HG02938 (cell line): ENCODE measurements around the gene SEMA6B.
"Not testable (repeated sequence)": the region's sequence is repeated elsewhere in the genome, so short reads cannot be mapped to it uniquely, and the experiment has no call there.

Experiments
- ATAC-seq: cut with Tn5 transposase; IDR thresholded peaks from one replicate; pipeline ENCODE4 v1.9.1; 2021; ENCODE audit warnings: mild to moderate bottlenecking, moderate library complexity; ENCODE audit not compliant: unreplicated experiment

SEMA6B gene

DNA sequence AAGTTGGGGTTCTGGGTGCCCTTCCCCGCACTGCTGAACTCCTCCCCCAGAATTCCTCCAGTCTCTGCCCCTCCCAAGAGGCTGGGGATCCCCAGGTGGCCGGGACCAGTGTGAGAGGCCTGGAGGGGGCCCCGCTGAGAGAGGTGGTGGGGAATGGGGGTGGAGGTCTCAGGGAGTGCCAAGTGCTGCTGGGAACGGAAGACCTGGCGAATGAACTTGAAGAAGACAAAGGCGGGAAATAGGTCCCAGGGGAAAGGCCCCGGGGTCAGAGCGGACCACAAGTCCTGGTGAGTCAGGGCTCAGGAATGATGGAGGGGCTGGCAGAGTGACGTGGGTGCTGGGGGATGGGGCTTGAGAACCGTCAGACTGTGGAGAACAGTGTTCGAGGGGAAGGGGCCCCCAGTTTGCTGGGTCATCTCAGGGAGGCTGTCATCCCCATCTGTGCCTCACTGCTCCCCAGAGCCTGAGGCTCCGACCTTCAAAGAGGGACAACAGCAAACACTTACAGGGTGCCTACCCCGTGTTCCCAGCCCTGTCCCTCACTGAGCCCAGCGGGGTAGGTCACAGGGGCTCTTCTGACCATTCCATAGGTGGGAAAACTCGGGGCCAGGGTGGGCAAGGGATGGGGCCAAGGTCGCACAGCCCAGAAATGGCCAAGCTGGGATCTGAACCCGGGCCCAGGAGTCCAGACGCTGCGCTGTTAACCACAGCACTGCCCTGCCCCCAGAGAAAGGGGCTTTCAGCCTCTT lies 16.0 kb upstream of the SEMA6B start:
- ATAC-seq, result no peak

DNA sequence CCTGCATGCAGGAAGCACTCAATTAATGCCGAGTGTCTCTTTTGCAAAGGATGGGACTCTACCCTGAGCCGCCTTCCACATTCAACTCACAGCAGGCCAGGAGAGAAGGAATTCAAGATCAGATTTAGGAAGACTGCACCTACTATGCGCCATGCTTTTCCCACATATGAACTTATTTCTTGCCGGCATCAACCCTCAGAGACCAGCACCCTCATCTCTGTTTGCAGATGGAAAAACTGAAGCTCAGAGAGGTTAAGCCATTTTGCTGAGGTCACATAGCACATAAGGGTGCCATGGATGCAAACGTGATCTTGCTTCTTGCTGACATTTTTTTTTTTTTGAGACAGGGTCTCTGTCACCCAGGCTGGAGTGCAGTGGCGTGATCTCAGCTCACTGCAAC lies 14.2 kb upstream of the SEMA6B start:
- no peak for ATAC-seq

DNA sequence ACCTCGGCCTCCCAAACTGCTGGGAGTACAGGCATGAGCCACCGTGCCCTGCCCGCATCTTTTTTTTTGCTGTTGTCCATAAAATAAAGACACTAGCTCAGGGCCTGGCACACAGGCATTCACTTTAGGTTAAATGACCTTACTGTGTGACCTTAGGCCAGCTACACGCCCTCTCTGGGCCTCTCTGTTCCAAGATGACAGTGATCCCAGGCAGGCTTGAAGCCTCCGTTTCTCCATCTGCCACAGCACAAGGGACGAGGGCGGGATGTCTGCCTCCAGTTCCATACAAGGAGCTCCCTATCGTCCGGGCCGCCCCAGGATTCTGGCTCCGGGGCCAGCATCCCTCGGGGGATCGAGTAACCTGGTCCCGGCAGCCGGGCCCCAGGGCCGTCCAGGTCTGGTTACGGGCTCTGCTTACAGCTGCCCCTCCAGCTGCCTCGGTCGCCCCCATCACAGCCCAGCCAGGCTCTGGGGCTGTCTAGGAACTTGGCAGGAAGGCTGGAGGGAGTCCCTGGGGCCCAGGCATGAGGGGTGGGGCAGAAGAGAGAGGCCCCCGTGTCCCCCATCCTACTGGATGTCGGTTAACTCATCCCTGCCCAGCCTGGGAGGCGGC lies 11.9 kb upstream of the SEMA6B start:
- ATAC-seq, result no peak

DNA sequence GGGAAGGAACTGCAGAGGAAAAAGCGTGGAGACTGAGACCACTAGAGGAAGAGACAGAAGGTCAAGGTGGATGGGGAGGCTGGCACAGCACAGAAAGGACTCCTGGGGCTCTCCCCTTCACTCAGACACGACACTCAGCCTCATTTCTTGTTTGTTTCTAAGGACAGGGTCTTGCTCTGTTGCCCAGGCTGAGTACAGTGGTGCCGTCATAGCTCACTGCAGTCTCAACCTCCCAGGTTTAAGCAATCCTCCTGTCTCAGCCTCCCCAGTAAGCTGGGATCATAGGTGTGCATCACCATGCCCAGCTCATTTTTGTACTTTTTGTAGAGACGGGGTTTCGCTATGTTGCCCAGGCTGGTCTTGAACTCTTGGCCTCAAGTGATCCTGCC lies 11.4 kb upstream of the SEMA6B start:
- no peak for ATAC-seq

DNA sequence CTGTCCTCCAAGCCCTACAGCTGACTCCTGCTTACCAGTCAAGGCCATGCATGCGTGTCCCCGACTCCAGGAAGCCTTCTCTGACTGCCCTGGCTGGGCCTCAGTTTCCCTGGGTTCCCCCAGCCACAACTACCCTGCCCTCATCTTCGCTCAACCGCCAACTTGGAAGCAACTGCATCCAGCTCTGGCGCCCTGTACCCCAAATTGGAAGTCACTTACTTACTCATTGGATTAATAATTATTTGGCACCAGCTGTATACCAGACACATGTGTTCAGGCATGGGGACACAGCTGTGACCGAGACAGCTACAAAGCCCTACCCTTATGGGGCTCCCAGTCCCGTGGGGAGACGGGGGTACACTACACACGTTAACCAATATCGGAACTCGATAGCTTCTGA lies 10.9 kb upstream of the SEMA6B start:
- ATAC-seq, result no peak

DNA sequence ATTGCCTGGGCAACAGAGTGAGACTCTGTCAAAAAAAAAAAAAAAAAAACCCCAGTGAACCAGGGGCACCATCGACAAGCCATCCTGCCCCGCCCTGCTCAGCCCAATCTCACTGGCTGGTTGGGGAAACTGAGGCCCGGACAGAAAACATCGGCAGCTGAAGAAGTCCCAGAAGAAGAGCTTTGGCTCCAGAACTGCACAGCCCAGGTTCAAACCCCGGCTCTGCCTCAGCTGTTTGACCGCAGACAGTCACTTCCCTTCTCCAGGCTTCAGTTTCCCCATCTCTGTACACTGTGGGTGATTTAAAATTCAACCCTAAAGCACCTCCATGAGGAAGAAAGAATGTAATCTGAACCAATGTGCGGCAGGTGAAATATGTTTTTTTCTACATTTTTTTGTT lies 9.4 kb upstream of the SEMA6B start:
- ATAC-seq, result no peak

DNA sequence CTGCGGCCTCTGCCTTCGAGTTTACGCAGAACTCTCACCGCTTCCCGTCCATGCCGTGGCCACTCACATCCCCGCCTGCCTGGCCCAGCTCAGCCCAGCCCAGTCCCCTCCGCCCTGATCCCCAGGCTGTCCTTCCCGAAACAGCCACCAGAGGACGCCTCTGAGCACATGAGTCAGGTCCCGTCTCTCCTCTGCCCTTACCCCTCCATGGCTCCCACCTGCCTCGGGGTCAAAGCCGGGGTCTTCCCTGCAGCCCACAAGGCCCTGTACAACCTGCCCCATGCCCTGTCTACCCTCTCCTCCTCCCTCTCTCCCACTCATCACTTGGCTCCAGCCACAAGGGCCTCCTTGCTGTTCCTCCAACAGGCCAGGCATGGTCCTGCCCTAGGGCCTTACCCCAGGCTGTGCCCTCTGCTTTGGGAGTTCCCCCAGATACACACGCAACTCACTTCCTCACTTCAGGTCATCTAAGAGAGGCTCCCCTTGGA lies 8.1 kb upstream of the SEMA6B start:
- ATAC-seq, result no peak

DNA sequence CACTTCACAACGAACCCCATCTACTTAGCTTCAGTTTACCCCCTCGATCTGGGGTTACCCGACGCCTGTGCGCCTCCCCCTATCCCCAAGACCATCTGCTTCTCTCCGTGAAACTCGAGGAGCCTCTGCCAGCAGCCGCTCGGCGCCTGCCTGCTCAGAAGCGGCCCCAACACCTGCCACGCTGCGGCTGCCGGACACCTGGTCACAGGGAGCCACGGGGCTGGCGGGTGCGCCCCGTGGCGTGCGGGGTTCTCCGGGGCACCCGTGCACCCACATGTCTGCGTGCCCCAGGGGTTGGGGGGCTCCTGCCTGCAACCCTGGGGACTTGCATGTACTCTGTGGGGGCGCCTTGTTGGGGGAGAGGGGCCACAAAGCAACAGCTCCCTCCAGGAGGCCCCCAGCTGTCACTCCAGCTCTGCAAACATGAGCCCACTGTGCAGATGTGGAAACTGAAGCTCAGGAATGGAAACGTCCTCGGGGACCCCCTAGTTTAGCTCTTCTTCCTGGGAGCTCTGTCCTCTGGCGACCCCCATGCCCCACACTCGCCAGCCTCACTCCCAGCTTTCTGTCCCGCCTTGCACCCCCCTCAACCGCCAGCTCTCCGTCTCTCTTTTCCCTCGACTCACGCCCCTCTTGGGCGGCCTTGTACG lies 7.0 kb upstream of the SEMA6B start:
- ATAC-seq, result no peak

DNA sequence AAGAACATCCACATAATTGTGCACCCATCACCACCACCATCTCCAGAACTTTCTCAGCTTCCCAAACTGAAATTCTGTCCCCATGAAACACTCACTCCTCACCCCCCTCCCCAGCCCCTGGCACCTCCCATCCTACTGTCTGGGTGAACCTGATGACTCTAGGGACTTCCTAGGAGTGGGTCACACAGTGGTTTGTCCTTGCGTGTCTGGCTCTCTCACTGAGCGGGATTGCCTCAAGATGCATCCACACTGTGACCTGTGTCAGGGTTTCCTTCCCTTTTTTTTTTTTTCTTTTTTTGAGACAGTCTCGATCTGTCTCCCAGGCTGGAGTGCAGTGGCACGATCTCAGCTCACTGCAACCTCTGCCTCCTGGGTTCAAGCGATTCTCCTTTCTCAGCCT lies 4.1 kb upstream of the SEMA6B start:
- not testable (repeated sequence) for ATAC-seq

DNA sequence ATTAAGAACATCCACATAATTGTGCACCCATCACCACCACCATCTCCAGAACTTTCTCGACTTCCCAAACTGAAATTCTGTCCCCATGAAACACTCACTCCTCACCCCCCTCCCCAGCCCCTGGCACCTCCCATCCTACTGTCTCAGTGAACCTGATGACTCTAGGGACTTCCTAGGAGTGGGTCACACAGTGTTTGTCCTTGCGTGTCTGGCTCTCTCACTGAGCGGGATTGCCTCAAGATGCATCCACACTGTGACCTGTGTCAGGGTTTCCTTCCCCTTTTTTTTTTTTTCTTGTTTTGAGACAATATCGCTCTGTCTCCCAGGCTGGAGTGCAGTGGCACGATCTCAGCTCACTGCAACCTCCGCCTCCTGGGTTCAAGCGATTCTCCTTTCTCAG lies 2.6 kb upstream of the SEMA6B start:
- not testable (repeated sequence) for ATAC-seq

DNA sequence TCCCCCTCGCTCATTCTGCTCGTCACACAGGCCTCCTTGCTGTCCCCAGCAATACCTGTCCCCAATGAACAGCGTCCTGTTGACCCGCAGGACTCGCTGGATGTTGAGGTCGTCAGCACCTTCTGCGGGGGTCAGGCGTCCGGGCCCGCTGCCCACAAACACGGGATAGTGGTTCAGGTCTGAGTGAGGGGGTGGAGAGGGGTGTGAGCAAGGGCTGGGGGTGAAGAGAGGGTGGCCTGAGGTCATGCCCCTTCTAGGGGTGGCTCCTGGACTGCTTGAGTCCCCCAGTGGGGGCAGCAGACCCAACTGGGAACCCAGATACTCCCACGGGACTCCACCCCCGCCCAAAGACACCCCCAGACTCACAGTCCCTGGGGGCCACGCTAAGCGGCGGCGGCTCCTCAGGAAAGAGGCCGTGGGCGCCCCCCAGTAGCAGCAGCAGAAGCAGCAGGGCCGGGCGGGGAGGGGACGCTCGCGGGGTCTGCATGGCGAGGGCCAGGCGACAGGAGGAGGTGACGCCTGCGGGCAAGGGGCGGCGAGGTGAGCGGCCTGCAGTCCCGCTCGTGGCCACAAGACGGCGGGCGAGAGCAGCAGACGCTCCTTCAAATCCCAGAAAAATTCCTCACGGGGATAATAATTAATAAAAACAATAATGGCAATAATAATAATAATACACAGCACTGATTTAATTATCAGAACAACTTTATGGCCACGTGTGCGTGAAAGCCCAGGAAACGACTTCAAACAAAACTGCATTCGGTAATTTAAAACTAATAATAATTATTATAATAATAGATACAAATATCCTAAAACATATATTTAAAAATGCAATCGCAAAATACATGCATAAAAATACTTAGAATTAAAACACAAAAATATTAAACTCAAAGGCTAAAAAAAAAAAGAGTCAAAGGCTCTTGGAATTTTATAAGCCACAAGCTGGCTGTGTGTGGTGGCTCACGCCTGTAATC lies 1.2 kb downstream of the SEMA6B start:
- no peak for ATAC-seq

DNA sequence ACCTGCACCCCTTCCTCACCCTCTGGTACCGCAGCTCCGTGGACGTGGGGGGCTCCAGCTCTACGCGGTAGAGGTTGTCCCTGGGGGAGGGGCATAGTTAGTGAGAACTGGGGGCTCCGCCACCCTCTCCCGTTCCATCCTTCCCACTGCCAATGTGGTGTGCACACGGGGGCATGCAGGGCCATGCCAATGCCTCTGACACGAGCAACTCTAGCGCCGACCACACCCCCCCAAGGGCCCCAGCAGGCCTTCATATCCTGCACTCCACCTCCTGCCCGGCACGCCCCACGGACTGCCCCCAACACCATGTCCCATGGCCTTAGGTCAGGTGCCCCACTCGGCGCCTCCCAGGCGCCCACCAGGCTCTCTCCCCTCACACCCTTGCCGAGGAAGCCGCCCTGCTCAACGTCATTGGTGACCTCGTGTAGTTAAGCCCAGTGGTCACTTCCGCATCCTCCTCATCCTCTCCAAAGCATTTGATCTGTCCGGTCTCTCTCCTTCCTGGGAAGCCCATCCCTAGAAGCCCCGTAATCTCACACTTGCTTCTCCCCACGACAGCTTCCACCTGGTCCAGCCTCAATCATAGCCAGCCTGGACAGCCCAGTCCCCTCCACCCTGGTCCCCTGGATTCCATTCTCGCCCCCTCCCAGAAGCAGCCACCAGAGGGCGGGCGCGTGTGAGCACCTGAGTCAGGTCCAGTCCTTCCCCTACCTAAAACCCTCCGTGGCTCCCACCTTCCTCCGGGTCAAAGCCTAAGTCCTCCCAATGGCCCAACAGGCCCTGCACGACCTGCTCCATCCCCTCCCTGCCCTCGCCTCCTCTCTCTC lies 2.1 kb downstream of the SEMA6B start:
- no peak for ATAC-seq

DNA sequence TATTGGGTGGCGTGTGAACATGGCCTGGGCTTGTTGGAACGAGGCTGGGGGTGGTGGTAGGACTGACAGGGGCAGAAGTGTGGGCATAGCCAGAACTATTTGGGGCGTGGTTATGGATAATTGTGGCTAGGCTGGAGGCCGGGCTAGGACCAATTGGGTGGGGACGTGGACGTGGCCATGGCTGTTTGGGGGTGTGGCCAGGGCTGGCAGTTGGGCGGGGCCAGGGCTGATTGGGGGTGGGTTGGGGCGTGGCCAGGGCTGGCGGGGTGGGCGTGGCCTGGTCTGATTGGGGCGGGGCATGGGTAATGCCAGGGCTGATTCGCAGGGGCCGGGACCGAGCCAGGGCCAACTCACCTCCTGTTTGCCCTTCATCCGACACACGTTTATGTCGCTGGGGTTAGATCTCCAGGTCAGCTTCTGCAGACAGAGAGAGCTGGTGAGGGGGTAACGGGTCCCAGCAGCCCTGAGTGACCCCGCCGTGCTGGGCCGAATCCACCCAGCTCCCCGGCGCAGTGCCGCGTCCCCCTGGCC lies 2.8 kb downstream of the SEMA6B start:
- ATAC-seq, result no peak

DNA sequence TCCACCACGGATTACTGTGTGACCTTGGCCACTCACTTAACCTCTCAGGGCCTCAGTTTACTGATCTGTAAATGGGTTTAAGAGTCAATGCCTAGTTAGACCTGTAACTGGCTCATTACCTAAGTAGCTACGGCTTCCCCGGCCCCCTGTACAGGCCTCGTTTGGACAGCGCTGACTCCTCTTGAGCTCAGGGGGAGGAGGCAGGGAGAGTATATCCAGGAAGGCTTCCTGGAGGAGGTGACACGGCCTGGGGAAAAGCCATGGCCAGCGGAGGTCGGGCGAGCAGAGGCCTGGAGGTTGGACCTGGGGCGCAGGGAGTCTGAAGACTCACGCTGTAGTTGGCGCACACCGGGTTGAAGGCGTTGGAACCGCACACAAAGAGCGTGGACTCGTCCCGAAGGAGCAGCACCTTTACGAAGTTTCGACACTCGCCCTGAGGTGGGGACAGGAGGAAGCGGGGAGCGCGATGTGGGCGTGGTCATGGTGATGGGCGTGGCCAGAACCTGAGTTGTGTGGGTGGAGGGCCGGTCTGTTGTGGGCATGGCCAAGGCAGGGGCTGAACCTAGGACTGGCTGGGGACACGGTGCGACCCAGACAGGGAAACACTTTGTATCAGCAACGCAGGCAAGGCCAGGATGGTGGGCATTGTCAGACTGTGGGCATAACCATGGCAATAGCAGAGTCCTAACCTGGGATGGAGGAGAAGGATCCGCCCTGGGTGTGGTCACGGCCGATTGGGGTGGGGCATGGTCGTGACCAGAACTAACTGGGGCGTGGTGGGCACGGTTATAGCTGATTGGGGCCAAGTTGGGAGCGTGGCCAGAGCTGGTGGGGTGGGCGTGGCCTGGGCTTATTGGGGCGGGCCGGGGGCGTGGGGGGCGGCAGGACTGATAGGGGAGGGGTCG lies 3.6 kb downstream of the SEMA6B start:
- ATAC-seq, result no peak

DNA sequence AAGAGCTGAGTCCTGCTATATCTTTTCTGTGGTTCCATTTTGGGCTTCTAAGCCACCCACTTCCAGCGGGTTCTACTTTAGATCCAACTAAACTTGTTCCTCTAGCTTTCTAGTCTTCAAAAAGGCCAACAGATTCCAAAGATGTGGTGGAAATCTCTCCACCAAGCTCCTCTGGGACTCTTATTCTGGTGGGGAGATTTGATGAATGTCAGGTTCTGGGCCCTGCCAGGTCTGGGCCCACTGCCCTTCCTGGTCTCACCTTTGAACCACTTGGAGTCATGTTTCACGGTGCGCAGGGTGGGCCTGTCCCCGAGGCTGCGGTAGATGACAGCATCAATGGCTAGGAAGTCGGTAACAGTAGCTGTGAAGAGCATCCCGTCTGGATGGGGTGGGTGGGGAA lies 4.8 kb downstream of the SEMA6B start:
- no peak for ATAC-seq

DNA sequence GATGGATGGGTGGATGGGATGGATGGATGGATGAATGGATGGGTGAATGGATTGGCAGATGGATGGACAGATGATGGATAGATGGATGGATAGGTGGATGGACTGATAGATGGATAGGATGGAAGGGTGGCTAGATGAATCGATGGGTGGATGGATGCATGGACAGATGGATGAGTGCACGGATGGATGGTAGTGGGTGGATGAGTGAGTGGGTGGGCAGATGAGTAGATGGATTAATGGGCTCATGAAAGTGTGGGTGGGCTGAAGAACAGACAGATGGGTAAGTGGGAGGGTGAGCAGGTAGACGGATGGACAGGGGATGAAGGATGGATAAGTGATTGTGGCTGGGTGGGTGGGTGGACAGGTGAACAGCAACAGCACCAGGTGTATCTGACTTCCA lies 5.7 kb downstream of the SEMA6B start:
- no peak for ATAC-seq

DNA sequence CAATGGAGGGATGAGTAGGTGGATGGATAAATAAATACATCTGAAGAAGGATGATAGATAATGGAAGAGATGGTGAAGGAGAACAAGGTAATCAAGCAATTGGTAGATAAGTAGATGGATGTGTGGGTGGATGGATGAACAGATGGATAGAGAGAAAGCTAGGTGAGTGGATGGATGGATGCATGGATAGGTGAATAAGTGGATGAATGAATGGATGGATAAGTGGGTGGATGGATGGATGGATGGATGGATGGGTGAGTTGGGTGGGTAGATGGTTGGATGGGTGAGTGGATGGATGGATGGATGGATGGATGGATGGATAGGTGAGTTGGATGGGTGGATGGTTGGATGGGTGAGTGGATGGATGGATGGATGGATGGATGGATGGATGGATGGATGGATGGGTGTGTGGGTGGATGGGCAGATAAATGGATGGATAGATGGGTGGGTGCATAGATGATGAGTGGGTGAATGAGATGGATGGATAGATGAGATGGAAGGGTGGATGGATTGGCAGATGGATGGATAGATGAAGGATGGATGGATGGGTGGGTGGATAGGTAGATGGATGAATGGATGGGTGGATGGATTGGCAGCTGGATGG lies 6.3 kb downstream of the SEMA6B start:
- ATAC-seq, result no peak

DNA sequence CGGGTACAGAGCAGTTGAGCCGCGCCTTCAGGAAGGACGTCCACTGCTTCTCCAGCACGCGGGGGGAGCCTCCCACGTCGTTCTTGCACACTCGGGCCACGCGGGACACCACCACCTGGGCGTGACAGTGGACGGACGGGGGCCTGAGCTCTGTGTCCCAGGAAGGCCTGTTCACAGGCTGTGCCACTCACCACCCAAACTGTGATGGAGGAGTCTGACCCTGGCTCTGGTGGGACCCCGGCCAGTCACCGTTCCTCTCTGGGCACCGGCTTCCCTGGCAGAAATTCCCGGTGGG lies 7.0 kb downstream of the SEMA6B start:
- no peak for ATAC-seq
